Panc1 (cell line): ENCODE measurements around the gene NT5DC1.

ENCODE experiments used
- CTCF ChIP-seq: fragments of 450-650 bp; IDR thresholded peaks from 2 replicates; pipeline ENCODE4 v1.5.1; 2017; ENCODE audit warnings: mild to moderate bottlenecking
- POLR2AphosphoS5 ChIP-seq: IDR thresholded peaks from 2 replicates; pipeline ENCODE4 v1.6.1; 2012; ENCODE audit warnings: mild to moderate bottlenecking, low read depth, low read length, moderate library complexity
- REST ChIP-seq, 2 experiments: IDR thresholded peaks; 2 replicates each; pipeline ENCODE4 v1.6.1; 2011 to 2012; ENCODE audit warnings: low read depth in 2 of 2, control low read depth in 1 of 2, low read length in 1 of 2, mild to moderate bottlenecking in 1 of 2, moderate library complexity in 1 of 2; ENCODE audit not compliant: insufficient read depth in 1 of 2
- SIN3A ChIP-seq: IDR thresholded peaks from 2 replicates; pipeline ENCODE4 v1.6.1; 2012; ENCODE audit warnings: low read depth, mild to moderate bottlenecking, low read length, moderate library complexity, borderline replicate concordance; ENCODE audit not compliant: insufficient read depth
- TCF7L2 ChIP-seq: IDR thresholded peaks from 2 replicates; pipeline ENCODE4 v1.6.1; 2011; ENCODE audit warnings: mild to moderate bottlenecking, low read depth, low read length, inconsistent platforms

- TF ChIP-seq CTCF: no peak
- no peak for TF ChIP-seq REST (IDR thresholded peaks at IDR 0.05; ENCODE audit: insufficient read depth in 1 of 2, low read depth in 2 of 2, low read length in 1 of 2)
- no peak for TF ChIP-seq POLR2AphosphoS5
- no peak for TF ChIP-seq SIN3A
- TF ChIP-seq TCF7L2: no peak
Measured at GRCh38 chr6:116298973-116299372, 198.3 kb downstream of the NT5DC1 start.
